Activated B cell treated with CpG ODN at 0.5 μM for 24 hours (primary cell): ENCODE results near the gene CCDC154. TPM values are rescaled to one million over a fixed set of nuclear protein-coding genes. Genes with fewer than 3 reads are reported as not detected.

Experiments
- ATAC-seq: fragments of 200-7000 bp; cut with Tn5 transposase; one replicate; pipeline ENCODE4 v1.10.0; 2021; ENCODE audit warnings: low read depth, mild to moderate bottlenecking, moderate library complexity
- CTCF ChIA-PET: fragments of 350-600 bp; sonication (Branson Sonifier 250); formaldehyde crosslinking; loops from one replicate; lab custom pipeline; 2021; ENCODE audit warnings: antibody characterized with exemption; lab: Charles Lee
- POLR2A ChIA-PET: fragments of 350-600 bp; sonication (Branson Sonifier 250); formaldehyde crosslinking; loops from one replicate; lab custom pipeline; 2021; ENCODE audit warnings: antibody characterized with exemption; lab: Charles Lee
- DNase-seq: peaks from one replicate; pipeline ENCODE4 v3.0.0; 2022
- H3K27ac Mint-ChIP-seq: one replicate; pipeline ENCODE4 v1.8.0; 2020; ENCODE audit warnings: mixed read lengths
- H3K27me3 Mint-ChIP-seq: one replicate; pipeline ENCODE4 v1.8.0; 2021; ENCODE audit warnings: mixed read lengths
- H3K36me3 Mint-ChIP-seq: one replicate; pipeline ENCODE4 v1.8.0; 2021; ENCODE audit warnings: low read depth, mixed read lengths
- H3K4me1 Mint-ChIP-seq: one replicate; pipeline ENCODE4 v1.8.0; 2021; ENCODE audit warnings: mixed read lengths
- H3K4me3 Mint-ChIP-seq: one replicate; pipeline ENCODE4 v1.8.0; 2020; ENCODE audit warnings: mild to moderate bottlenecking, mixed read lengths
- H3K9me3 Mint-ChIP-seq: one replicate; pipeline ENCODE4 v1.8.0; 2020; ENCODE audit warnings: mixed read lengths
- CTCF ChIP-seq: fragments of 200-600 bp; IDR thresholded peaks from one replicate; pipeline ENCODE4 v1.8.0; 2022; ENCODE audit warnings: antibody characterized with exemption, mild to moderate bottlenecking
- intact Hi-C: fragments of 100-400 bp; cut with micrococcal nuclease; formaldehyde crosslinking; loops from one replicate; pipeline ENCODE4 v1.15.1; 2024
- total RNA-seq: library from RNA; stranded (reverse); gene quantifications from 2 replicates; pipeline ENCODE4 v1.2.3, GENCODE V29; 2022

Gene CCDC154
- total RNA-seq, 1 donor from 2014 or later = 6.7 TPM

DNA sequence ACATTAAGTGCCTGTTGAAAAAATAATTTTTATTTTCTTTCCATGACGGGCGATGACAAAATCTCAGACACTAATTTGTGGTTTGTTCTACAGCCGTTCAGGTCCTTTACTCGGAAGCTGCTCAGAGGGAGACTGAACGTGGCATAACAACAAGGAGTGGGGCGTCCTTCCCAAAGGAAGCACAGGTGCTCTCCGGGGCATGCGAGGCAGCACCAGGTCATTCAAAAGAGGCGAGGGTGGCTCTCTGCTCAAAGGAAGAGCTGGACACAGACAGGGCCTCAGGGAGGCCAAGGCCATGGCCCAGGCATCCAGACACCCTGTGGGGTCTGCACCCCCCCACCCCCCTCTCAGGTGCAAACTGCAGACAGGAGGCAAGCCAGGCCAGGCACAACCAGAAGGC, 46.0 kb downstream of the CCDC154 start:
- no peaks in the 10 kb centered on the region for H3K4me1 Mint-ChIP-seq
- ChIA-PET CTCF (no interaction called here), POLR2A (no interaction called here)
- no peak for TF ChIP-seq CTCF
- H3K27ac Mint-ChIP-seq = no peak overlapping the region
- H3K36me3 Mint-ChIP-seq = peaks cover 61% of the 10 kb centered on the region
- no peaks in the 10 kb centered on the region for H3K9me3 Mint-ChIP-seq
- H3K4me3 Mint-ChIP-seq = no peak overlapping the region
- ATAC-seq (no peak), DNase-seq (no peak)
- no peaks in the 10 kb centered on the region for H3K27me3 Mint-ChIP-seq
- intact Hi-C loops = no loop called here

- ChIA-PET POLR2A (no interaction called here), CTCF (no interaction called here)
- ATAC-seq = no peak
- Mint-ChIP-seq H3K4me1 (no peaks in the 10 kb centered on the region), H3K27ac (no peak overlapping the region), H3K27me3 (no peaks in the 10 kb centered on the region), H3K36me3 (peaks cover 59% of the 10 kb centered on the region), H3K9me3 (no peaks in the 10 kb centered on the region), H3K4me3 (no peak overlapping the region)
- intact Hi-C loops = no loop called here
- no peak for DNase-seq
- no peak for TF ChIP-seq CTCF
Observed at GRCh38 chr16:1397779-1398178, 46.6 kb downstream of the CCDC154 start.

- TF ChIP-seq CTCF = no peak
- POLR2A ChIA-PET = no interaction called here
- Mint-ChIP-seq H3K36me3 (peaks cover 58% of the 10 kb centered on the region), H3K4me1 (no peaks in the 10 kb centered on the region), H3K9me3 (no peaks in the 10 kb centered on the region), H3K27ac (no peak overlapping the region), H3K4me3 (no peak overlapping the region), H3K27me3 (no peaks in the 10 kb centered on the region)
- intact Hi-C loops = no loop called here
- CTCF ChIA-PET = no interaction called here
- DNase-seq (no peak), ATAC-seq (no peak)
Observed at GRCh38 chr16:1395444-1396031, 48.8 kb downstream of the CCDC154 start.

DNA sequence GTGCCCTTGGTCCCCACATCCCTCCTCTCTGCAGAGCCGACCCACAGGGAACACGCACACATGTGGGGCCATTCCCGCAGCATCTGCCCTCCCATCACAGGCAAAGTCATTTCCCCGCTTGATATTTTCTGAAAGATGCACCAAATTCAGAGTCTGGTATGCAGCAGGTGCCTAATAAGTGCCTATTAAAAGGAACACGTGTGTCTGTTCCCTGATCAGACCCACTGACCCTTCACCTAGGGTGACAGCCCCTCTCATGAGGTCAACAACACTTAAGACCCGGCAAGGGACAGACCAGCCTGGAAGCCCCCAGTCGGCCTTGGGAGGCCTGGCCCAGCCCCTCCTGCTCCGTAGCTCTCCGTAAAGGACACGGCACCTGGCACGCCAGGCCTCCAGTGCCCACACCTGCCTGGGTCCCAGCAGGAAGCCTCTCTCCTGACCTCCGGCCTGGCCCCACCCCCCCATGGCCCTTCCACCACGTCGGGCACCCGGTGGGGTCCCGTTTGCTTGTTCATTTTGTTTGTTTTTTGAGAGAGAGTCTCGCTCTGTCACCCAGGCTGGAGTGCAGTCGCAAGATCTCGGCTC, 49.9 kb downstream of the CCDC154 start:
- no peaks in the 10 kb centered on the region for H3K4me1 Mint-ChIP-seq
- POLR2A ChIA-PET = no interaction called here
- H3K4me3 Mint-ChIP-seq = no peak overlapping the region
- CTCF ChIA-PET = no interaction called here
- TF ChIP-seq CTCF = no peak
- no peaks in the 10 kb centered on the region for H3K9me3 Mint-ChIP-seq
- DNase-seq = no peak
- ATAC-seq = no peak
- no peak overlapping the region for H3K27ac Mint-ChIP-seq
- H3K36me3 Mint-ChIP-seq = peaks cover 60% of the 10 kb centered on the region
- intact Hi-C loops = no loop called here
- H3K27me3 Mint-ChIP-seq = no peaks in the 10 kb centered on the region

DNA sequence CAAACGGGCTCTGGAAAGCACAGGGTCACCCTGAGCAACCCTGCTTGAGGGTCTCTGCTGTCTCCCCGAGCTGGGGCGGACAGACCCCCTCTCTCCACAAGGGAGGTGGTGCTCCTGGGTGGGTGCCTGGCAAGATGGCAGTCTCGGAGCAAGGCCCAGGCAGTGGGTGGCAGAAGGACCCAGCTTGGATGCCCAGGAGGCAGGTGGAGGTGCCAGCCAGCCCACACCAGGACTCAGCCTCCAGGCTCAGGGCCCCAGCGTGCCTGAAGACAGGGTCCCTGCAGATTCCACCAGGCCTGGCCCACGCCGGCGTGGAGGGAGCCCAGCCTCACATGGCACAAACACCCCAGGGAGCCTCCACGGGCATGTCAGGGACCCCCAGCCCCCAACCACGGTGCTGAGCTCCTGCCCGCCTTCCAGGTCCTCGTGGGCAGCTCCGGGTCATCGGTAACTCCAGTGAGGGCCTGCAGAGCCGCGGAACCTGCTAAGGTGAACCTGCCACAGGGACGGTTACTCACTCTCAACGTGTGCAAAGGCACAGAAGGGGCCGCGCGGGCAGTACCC, 50.7 kb downstream of the CCDC154 start:
- no peak for TF ChIP-seq CTCF
- DNase-seq = no peak
- ChIA-PET CTCF (no interaction called here), POLR2A (no interaction called here)
- H3K27ac Mint-ChIP-seq = no peak overlapping the region
- no peaks in the 10 kb centered on the region for H3K27me3 Mint-ChIP-seq
- no peak overlapping the region for H3K4me3 Mint-ChIP-seq
- H3K4me1 Mint-ChIP-seq = no peaks in the 10 kb centered on the region
- peaks cover 58% of the 10 kb centered on the region for H3K36me3 Mint-ChIP-seq
- no peaks in the 10 kb centered on the region for H3K9me3 Mint-ChIP-seq
- ATAC-seq = no peak
- intact Hi-C loops = no loop called here
